ENCODE measurements around the gene CERS6.

CERS6 gene

GRCh38 chr2:168712053-168712452, 256.0 kb downstream of the CERS6 start:
- Mint-ChIP-seq H3K4me1 (peaks cover 10% of the 10 kb centered on the region), H3K9me3 (no peaks in the 10 kb centered on the region), H3K27ac (no peak overlapping the region), H3K27me3 (no peaks in the 10 kb centered on the region), H3K4me3 (no peak overlapping the region)
- ATAC-seq (no peak), DNase-seq (no peak)

- Mint-ChIP-seq H3K27ac (peak overlapping the region in 1 of 2 donors; percentile 33), H3K9me3 (no peaks in the 10 kb centered on the region), H3K4me3 (no peak overlapping the region), H3K27me3 (no peaks in the 10 kb centered on the region), H3K4me1 (peaks cover 23% of the 10 kb centered on the region)
- no peak for ATAC-seq
- no peak for DNase-seq
Observed at GRCh38 chr2:168713325-168713724, 257.3 kb downstream of the CERS6 start.

GRCh38 chr2:168715849-168716248, 259.8 kb downstream of the CERS6 start:
- Mint-ChIP-seq H3K4me1 (peaks cover 28% of the 10 kb centered on the region), H3K27me3 (no peaks in the 10 kb centered on the region), H3K9me3 (no peaks in the 10 kb centered on the region), H3K27ac (no peak overlapping the region), H3K4me3 (no peak overlapping the region)
- ATAC-seq (no peak), DNase-seq (no peak)

GRCh38 chr2:168716839-168717238, 260.8 kb downstream of the CERS6 start:
- DNase-seq = no peak
- ATAC-seq = no peak
- H3K4me1 Mint-ChIP-seq = peaks cover 25% of the 10 kb centered on the region
- H3K27me3 Mint-ChIP-seq = no peaks in the 10 kb centered on the region
- H3K27ac Mint-ChIP-seq = no peak overlapping the region
- H3K9me3 Mint-ChIP-seq = no peaks in the 10 kb centered on the region
- H3K4me3 Mint-ChIP-seq = no peak overlapping the region

GRCh38 chr2:168717790-168718502, 261.9 kb downstream of the CERS6 start:
- DNase-seq = peak in 1 of 2 donors; percentile 17
- Mint-ChIP-seq H3K27me3 (no peaks in the 10 kb centered on the region), H3K4me1 (peaks cover 22% of the 10 kb centered on the region), H3K9me3 (no peaks in the 10 kb centered on the region), H3K27ac (peak overlapping the region in 1 of 2 donors; percentile 55), H3K4me3 (no peak overlapping the region)
- ATAC-seq = peak; percentile 96

- H3K27me3 Mint-ChIP-seq = no peaks in the 10 kb centered on the region
- H3K9me3 Mint-ChIP-seq = no peaks in the 10 kb centered on the region
- no peak for ATAC-seq
- H3K27ac Mint-ChIP-seq = no peak overlapping the region
- no peak for DNase-seq
- no peak overlapping the region for H3K4me3 Mint-ChIP-seq
- peaks cover 22% of the 10 kb centered on the region for H3K4me1 Mint-ChIP-seq
Observed at GRCh38 chr2:168718622-168719021, 262.6 kb downstream of the CERS6 start.

- Mint-ChIP-seq H3K27me3 (no peaks in the 10 kb centered on the region), H3K27ac (peak overlapping the region in 1 of 2 donors; percentile 22), H3K4me1 (peaks cover 22% of the 10 kb centered on the region), H3K4me3 (no peak overlapping the region), H3K9me3 (no peaks in the 10 kb centered on the region)
- ATAC-seq (no peak), DNase-seq (no peak)
Observed at GRCh38 chr2:168719446-168719845, 263.4 kb downstream of the CERS6 start.

GRCh38 chr2:168722592-168722991, 266.5 kb downstream of the CERS6 start:
- H3K9me3 Mint-ChIP-seq = no peaks in the 10 kb centered on the region
- ATAC-seq (no peak), DNase-seq (no peak)
- H3K27ac Mint-ChIP-seq = peak overlapping the region in 1 of 2 donors; percentile 60
- no peaks in the 10 kb centered on the region for H3K27me3 Mint-ChIP-seq
- peaks cover 13% of the 10 kb centered on the region for H3K4me1 Mint-ChIP-seq
- H3K4me3 Mint-ChIP-seq = no peak overlapping the region

GRCh38 chr2:168723275-168723899, 267.3 kb downstream of the CERS6 start:
- H3K27me3 Mint-ChIP-seq = no peaks in the 10 kb centered on the region

GRCh38 chr2:168726375-168726774, 270.3 kb downstream of the CERS6 start:
- peaks cover 5% of the 10 kb centered on the region for H3K4me1 Mint-ChIP-seq
- H3K27me3 Mint-ChIP-seq = no peaks in the 10 kb centered on the region
- no peak overlapping the region for H3K4me3 Mint-ChIP-seq
- no peak overlapping the region for H3K27ac Mint-ChIP-seq
- H3K9me3 Mint-ChIP-seq = no peaks in the 10 kb centered on the region
- ATAC-seq (no peak), DNase-seq (no peak)

More at GRCh38 chr2:168723275-168723899, 267.3 kb downstream of the CERS6 start:
- DNase-seq = no peak
- H3K4me3 Mint-ChIP-seq = no peak overlapping the region
- ATAC-seq = peak; percentile 60
- peaks cover 10% of the 10 kb centered on the region for H3K4me1 Mint-ChIP-seq
- peak overlapping the region; percentile 1 to 84 for H3K27ac Mint-ChIP-seq
- no peaks in the 10 kb centered on the region for H3K9me3 Mint-ChIP-seq

- no peaks in the 10 kb centered on the region for H3K27me3 Mint-ChIP-seq
- ATAC-seq (no peak), DNase-seq (no peak)
- no peak overlapping the region for H3K27ac Mint-ChIP-seq
- H3K4me3 Mint-ChIP-seq = no peak overlapping the region
- no peaks in the 10 kb centered on the region for H3K9me3 Mint-ChIP-seq
- H3K4me1 Mint-ChIP-seq = peaks cover 5% of the 10 kb centered on the region
Observed at GRCh38 chr2:168727904-168728470, 271.9 kb downstream of the CERS6 start.

- peaks cover 5% of the 10 kb centered on the region for H3K4me1 Mint-ChIP-seq
- no peaks in the 10 kb centered on the region for H3K27me3 Mint-ChIP-seq
- H3K27ac Mint-ChIP-seq = no peak overlapping the region
- DNase-seq (no peak), ATAC-seq (no peak)
- no peak overlapping the region for H3K4me3 Mint-ChIP-seq
- no peaks in the 10 kb centered on the region for H3K9me3 Mint-ChIP-seq
Observed at GRCh38 chr2:168729455-168729854, 273.4 kb downstream of the CERS6 start.

- ATAC-seq (no peak), DNase-seq (no peak)
- Mint-ChIP-seq H3K4me1 (peaks cover 5% of the 10 kb centered on the region), H3K27me3 (no peaks in the 10 kb centered on the region), H3K9me3 (no peaks in the 10 kb centered on the region), H3K4me3 (no peak overlapping the region), H3K27ac (no peak overlapping the region)
Observed at GRCh38 chr2:168730344-168730743, 274.3 kb downstream of the CERS6 start.

- no peaks in the 10 kb centered on the region for H3K27me3 Mint-ChIP-seq
- DNase-seq = no peak
- no peak overlapping the region for H3K4me3 Mint-ChIP-seq
- H3K4me1 Mint-ChIP-seq = peaks cover 5% of the 10 kb centered on the region
- ATAC-seq = no peak
- no peak overlapping the region for H3K27ac Mint-ChIP-seq
- H3K9me3 Mint-ChIP-seq = no peaks in the 10 kb centered on the region
Observed at GRCh38 chr2:168731002-168731401, 274.9 kb downstream of the CERS6 start.

- H3K4me1 Mint-ChIP-seq = peaks cover 5% of the 10 kb centered on the region
- H3K27me3 Mint-ChIP-seq = no peaks in the 10 kb centered on the region
- no peak overlapping the region for H3K27ac Mint-ChIP-seq
- no peak overlapping the region for H3K4me3 Mint-ChIP-seq
- DNase-seq (no peak), ATAC-seq (no peak)
- H3K9me3 Mint-ChIP-seq = no peaks in the 10 kb centered on the region
Observed at GRCh38 chr2:168731616-168732015, 275.5 kb downstream of the CERS6 start.

GRCh38 chr2:168732100-168732499, 276.0 kb downstream of the CERS6 start:
- Mint-ChIP-seq H3K4me1 (peaks cover 5% of the 10 kb centered on the region), H3K27me3 (no peaks in the 10 kb centered on the region), H3K27ac (no peak overlapping the region), H3K4me3 (no peak overlapping the region), H3K9me3 (no peaks in the 10 kb centered on the region)
- ATAC-seq (no peak), DNase-seq (no peak)
